ENCODE data around the gene SPRING1.
A peak's percentile ranks its signal among the peaks of the same experiment; 100 is the strongest.
"Not testable (repeated sequence)": the region's sequence is repeated elsewhere in the genome, so short reads cannot be mapped to it uniquely, and the experiment has no call there.

The SPRING1 gene

GRCh38 chr12:116737774-116738657, at the start of gene SPRING1, which contains the start of gene RNFT2:
Gene SPRING1, minus strand, starts transcription at chr12:116738069. Its CDS starts 169 bp downstream, at chr12:116737900.
Gene RNFT2, plus strand, starts transcription at chr12:116738315. Its CDS starts 2,183 bp downstream, at chr12:116740498.
- peak; percentile 98 for DNase-seq (ENCODE audit: low read depth)

- DNase-seq (ENCODE audit: low read depth): no peak
These were observed 46.4 kb upstream of the SPRING1 start for GRCh38 chr12:116784238-116784612.

GRCh38 chr12:116783525-116784237, 45.8 kb upstream of the SPRING1 start:
- DNase-seq (ENCODE audit: low read depth): no peak

- DNase-seq (ENCODE audit: low read depth): no peak
These were observed 43.1 kb upstream of the SPRING1 start for GRCh38 chr12:116780942-116781341.

- DNase-seq (ENCODE audit: low read depth): no peak
These were observed 41.7 kb upstream of the SPRING1 start for GRCh38 chr12:116779597-116779996.

GRCh38 chr12:116777245-116777644, 39.4 kb upstream of the SPRING1 start:
- DNase-seq (ENCODE audit: low read depth): no peak

GRCh38 chr12:116774020-116774419, 36.2 kb upstream of the SPRING1 start:
- no peak for DNase-seq (ENCODE audit: low read depth)

GRCh38 chr12:116773276-116773731, 35.4 kb upstream of the SPRING1 start:
- DNase-seq (ENCODE audit: low read depth): no peak

GRCh38 chr12:116771651-116772050, 33.8 kb upstream of the SPRING1 start:
- DNase-seq (ENCODE audit: low read depth): no peak

GRCh38 chr12:116766746-116767145, 28.9 kb upstream of the SPRING1 start:
- no peak for DNase-seq (ENCODE audit: low read depth)

- no peak for DNase-seq (ENCODE audit: low read depth)
These were observed 28.4 kb upstream of the SPRING1 start for GRCh38 chr12:116766285-116766684.

GRCh38 chr12:116765271-116765670, 27.4 kb upstream of the SPRING1 start:
- no peak for DNase-seq (ENCODE audit: low read depth)

GRCh38 chr12:116761499-116761898, 23.6 kb upstream of the SPRING1 start:
- DNase-seq (ENCODE audit: low read depth): no peak

- DNase-seq (ENCODE audit: low read depth): no peak
These were observed 22.8 kb upstream of the SPRING1 start for GRCh38 chr12:116760622-116761020.

- DNase-seq (ENCODE audit: low read depth): no peak
These were observed 22.1 kb upstream of the SPRING1 start for GRCh38 chr12:116759783-116760621.

- DNase-seq (ENCODE audit: low read depth): not testable (repeated sequence)
These were observed 16.9 kb upstream of the SPRING1 start for GRCh38 chr12:116754783-116755182.

GRCh38 chr12:116754097-116754496, 16.2 kb upstream of the SPRING1 start:
- not testable (repeated sequence) for DNase-seq (ENCODE audit: low read depth)

- DNase-seq (ENCODE audit: low read depth): no peak
These were observed 12.4 kb upstream of the SPRING1 start for GRCh38 chr12:116750298-116750697.

- DNase-seq (ENCODE audit: low read depth): no peak
These were observed 12.0 kb upstream of the SPRING1 start for GRCh38 chr12:116749884-116750283.

GRCh38 chr12:116745554-116745953, 7.7 kb upstream of the SPRING1 start:
- no peak for DNase-seq (ENCODE audit: low read depth)

- DNase-seq (ENCODE audit: low read depth): no peak
These were observed 6.9 kb upstream of the SPRING1 start for GRCh38 chr12:116744766-116745165.

- DNase-seq (ENCODE audit: low read depth): not testable (repeated sequence)
These were observed 4.9 kb upstream of the SPRING1 start for GRCh38 chr12:116742787-116743186.

Data from stimulated activated CD8-positive, alpha-beta memory T cell treated with anti-CD3 and anti-CD28 coated beads, Interleukin-7, amount 100 ng/mL, for 24 hours (primary cell).